Heart left ventricle (tissue), 16 donors: ENCODE results near the gene KIF11. TPM values are rescaled to one million over a fixed set of nuclear protein-coding genes. Genes with fewer than 3 reads are reported as not detected.

Experiments used
- ATAC-seq, 4 donors: fragments of 200-7000 bp; cut with Tn5 transposase; one replicate each; pipeline ENCODE4 v1.9.1; 2020 to 2022; ENCODE audit warnings: moderate library complexity in 4 of 4, mild to moderate bottlenecking in 3 of 4, moderate number of reproducible peaks in 1 of 4
- DNase-seq, 5 donors: peaks; one replicate each; pipeline ENCODE4 v3.0.0-alpha.2; 2020
- H3K27ac ChIP-seq, 12 donors: fragments of 200-600 bp; sonication (generic) in 4 of 12; one replicate each; pipeline versions ENCODE4 v1.5.0 to v1.8.0; 2016 to 2022; ENCODE audit warnings: mild to moderate bottlenecking in 2 of 12
- H3K27me3 ChIP-seq, 9 donors: fragments of 200-600 bp; sonication (generic) in 2 of 9; one replicate each; pipeline versions ENCODE4 v1.5.1 to v1.8.0; 2016 to 2022; ENCODE audit warnings: mild to moderate bottlenecking in 3 of 9
- H3K36me3 ChIP-seq, 9 donors: fragments of 200-600 bp; sonication (generic) in 2 of 9; one replicate each; pipeline versions ENCODE4 v1.5.0 to v1.8.0; 2018 to 2022; ENCODE audit warnings: mild to moderate bottlenecking in 2 of 9
- H3K4me1 ChIP-seq, 12 donors: fragments of 200-600 bp; sonication (generic) in 4 of 12; one replicate each; pipeline versions ENCODE4 v1.5.0 to v1.8.0; 2016 to 2022; ENCODE audit warnings: mild to moderate bottlenecking in 3 of 12
- H3K4me3 ChIP-seq, 12 donors: fragments of 200-600 bp; sonication (generic) in 4 of 12; one replicate each; pipeline versions ENCODE4 v1.5.0 to v1.8.0; 2017 to 2022; ENCODE audit warnings: mild to moderate bottlenecking in 9 of 12, moderate library complexity in 4 of 12
- H3K9me3 ChIP-seq, 12 donors: fragments of 200-600 bp; sonication (generic) in 4 of 12; one replicate each; pipeline versions ENCODE4 v1.5.0 to v1.8.0; 2016 to 2022; ENCODE audit warnings: mild to moderate bottlenecking in 1 of 12
- POLR2A ChIP-seq, 2 donors: fragments of 450-650 bp; IDR thresholded peaks; one replicate each; pipeline ENCODE4 v1.6.1; 2017; ENCODE audit warnings: antibody characterized with exemption in 2 of 2, mild to moderate bottlenecking in 2 of 2, moderate library complexity in 2 of 2
- WGBS, 4 donors: extraction: QIAGEN DNeasy Blood & Tissue Kit in 2 of 4; methylation state at CpG; one replicate each; pipeline versions ENCODE4 v1.1.5 to v1.1.7; 2013 to 2018; 5-methylcytosine and 5-hydroxymethylcytosine counted together
- intact Hi-C, 10 donors: fragments of 100-400 bp; cut with DNase I; formaldehyde crosslinking; loops; one replicate each; pipeline versions ENCODE4 v1.11.1 to v1.14.2; 2022
- long read RNA-seq, 3 donors: library from polyadenylated mRNA; unstranded; transcript quantifications; one replicate each; pipeline ENCODE4 v2.0.0, GENCODE V29; 2020 to 2021
- polyA plus RNA-seq, 2 donors: library from polyadenylated mRNA; stranded (reverse); fragments of 200-250 nt; gene quantifications; one replicate each; pipeline ENCODE4 v1.2.3, GENCODE V29; 2013
- total RNA-seq, 9 donors: library from RNA; depleted of rRNA in 2 of 9; stranded (reverse); fragments of >200 nt in 2 of 9; fragmentation: NEBNext Ultra II Directional in 3 of 9; extraction: Animal tissue kit (Norgen Biotek cat#: 25700) in 3 of 9; gene quantifications; one replicate each; pipeline versions ENCODE4 v1.1.0 to v1.2.4, GENCODE V29; 2016 to 2023
- TF ChIP-seq, protein P1 (sequence below), 12 donors: fragments of 200-600 bp; sonication (generic) in 4 of 12; IDR thresholded peaks; one replicate each; pipeline versions ENCODE4 v1.5.0 to v1.8.0; 2018 to 2022; ENCODE audit warnings: antibody characterized with exemption in 12 of 12, mild to moderate bottlenecking in 5 of 12
- donor health status: ischemic (EF 13 %, LVEDD 7.1; RV severe dilation, severe dysfunction).
- donor health status: healthy with polysubstance abuse.
- donor health status: DM: no; HTN: yes; CAD: no.
- donor health status: DM: no; HTN: no; CAD: no.
- donor health status: ischemic (EF 25% LVEDD 6.9; RV normal size, moderate dysfunction).
- donor health status: ischemic (EF 25% LVEDD 5.7; RV mildly dilated, moderate dysfunction).
- donor health status: healthy.
- donor health status: DM: yes; HTN: yes; CAD: no.
- donor health status: ischemic (EF 35%, LVEDD 5.7; RV mildly dilated, moderate dysfunction).
- donor health status: nonischemic (EF 11% LVEDD 7.7; RV severe dilation, severe dysfunction).
- donor health status: DM: yes; HTN: yes; CAD: no.
- donor health status: PGD.
- donor health status: ischemic (EF 29% LVEDD 5.4; RV normal size, mild dysfunction).
- donor health status: nonischemic (EF 23%, LVEDD 6.1; RV moderate dilation, normal function).

The KIF11 gene
- 1 to 10 TPM in 3 of 9 donors, under 1 TPM in 6; 0.13 to 7.0 (median 0.76) TPM for total RNA-seq
- under 1 TPM; 0.11 to 0.29 TPM for polyA plus RNA-seq
- long read RNA-seq, donor 1, partial matches to known transcripts: 1 of 1 reads
- long read RNA-seq, donor 1, other reads (novel, unspliced or antisense): 0 of 1 reads
- long read RNA-seq, donor 2: 0 reads
- long read RNA-seq, donor 3: 0 reads

DNA sequence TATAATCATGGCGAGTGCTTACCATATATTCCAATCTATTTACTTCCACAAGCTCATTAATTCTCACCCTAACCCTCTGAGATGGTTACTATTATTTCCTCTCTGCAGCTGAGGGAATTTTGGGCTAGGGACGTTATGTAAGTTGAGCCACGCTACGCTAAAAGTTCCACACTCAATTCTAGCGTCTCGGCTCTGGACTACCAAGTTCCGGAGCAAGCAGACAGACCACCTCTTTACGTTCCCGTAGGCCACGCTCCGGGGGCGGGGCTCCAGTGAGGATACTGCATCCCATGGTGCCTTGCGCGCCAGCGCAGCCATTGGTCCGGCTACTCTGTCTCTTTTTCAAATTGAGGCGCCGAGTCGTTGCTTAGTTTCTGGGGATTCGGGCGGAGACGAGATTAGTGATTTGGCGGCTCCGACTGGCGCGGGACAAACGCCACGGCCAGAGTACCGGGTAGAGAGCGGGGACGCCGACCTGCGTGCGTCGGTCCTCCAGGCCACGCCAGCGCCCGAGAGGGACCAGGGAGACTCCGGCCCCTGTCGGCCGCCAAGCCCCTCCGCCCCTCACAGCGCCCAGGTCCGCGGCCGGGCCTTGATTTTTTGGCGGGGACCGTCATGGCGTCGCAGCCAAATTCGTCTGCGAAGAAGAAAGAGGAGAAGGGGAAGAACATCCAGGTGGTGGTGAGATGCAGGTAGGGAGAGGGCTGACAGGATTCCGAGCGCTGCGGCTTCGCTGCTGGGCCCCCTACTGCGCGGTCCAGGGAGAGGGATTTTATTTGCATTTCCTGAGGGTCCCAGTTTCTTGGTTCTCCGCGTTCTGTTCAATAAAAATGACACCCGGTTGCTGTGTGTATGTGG lies at the start of gene KIF11:
Gene KIF11 (plus strand): TSS at position 370 of the 858 bp plus-strand sequence. CDS start 246 bp downstream, at position 616.
- intact Hi-C loops: loop anchor here in 4 of 10 donors (5.0 to 10.0 kb wide), 5 partner anchors 99 to 292 kb away; partner anchors contain the start of gene EXOC6 (in 3 of the 4)

DNA sequence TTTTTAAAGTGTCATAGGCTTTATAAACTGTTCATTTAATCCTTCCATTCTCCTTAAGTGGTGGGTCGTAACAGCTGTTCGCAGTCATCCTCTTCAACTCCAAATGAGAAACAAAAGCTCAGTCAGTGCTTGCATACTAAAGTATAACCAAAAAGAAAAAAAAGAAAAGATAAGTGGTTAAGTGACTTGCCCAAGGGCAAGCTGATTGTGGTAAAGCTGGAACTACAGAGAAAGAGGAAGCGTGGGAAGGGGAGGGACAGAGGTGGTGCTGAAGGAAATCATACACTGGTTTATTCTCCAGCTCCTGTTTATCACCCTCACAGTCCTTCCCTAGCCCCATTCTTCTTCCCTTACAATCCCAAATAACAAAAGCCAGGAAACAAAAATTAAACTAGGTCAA lies 48.6 kb upstream of the KIF11 start:
- Histone ChIP-seq H3K27me3 (no peaks in the 10 kb centered on the region), H3K36me3 (peaks cover 0 to 11% (median under 1%) of the 10 kb centered on the region in 9 donors), H3K9me3 (no peaks in the 10 kb centered on the region), H3K4me1 (peaks cover 0 to 17% (median 0%) of the 10 kb centered on the region in 12 donors), H3K27ac (no peak overlapping the region), H3K4me3 (no peak overlapping the region)
- ATAC-seq: peak in 1 of 4 donors; percentile 51
- DNase-seq: no peak
- 72 to 96% (median 84%) methylated on average over 3 of the region's 3 CpGs for WGBS, 4 donors
- intact Hi-C loops: no loop called here
- no peak for TF ChIP-seq POLR2A (IDR thresholded peaks at IDR 0.05)
- TF ChIP-seq, protein P1, sequence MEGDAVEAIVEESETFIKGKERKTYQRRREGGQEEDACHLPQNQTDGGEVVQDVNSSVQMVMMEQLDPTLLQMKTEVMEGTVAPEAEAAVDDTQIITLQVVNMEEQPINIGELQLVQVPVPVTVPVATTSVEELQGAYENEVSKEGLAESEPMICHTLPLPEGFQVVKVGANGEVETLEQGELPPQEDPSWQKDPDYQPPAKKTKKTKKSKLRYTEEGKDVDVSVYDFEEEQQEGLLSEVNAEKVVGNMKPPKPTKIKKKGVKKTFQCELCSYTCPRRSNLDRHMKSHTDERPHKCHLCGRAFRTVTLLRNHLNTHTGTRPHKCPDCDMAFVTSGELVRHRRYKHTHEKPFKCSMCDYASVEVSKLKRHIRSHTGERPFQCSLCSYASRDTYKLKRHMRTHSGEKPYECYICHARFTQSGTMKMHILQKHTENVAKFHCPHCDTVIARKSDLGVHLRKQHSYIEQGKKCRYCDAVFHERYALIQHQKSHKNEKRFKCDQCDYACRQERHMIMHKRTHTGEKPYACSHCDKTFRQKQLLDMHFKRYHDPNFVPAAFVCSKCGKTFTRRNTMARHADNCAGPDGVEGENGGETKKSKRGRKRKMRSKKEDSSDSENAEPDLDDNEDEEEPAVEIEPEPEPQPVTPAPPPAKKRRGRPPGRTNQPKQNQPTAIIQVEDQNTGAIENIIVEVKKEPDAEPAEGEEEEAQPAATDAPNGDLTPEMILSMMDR (IDR thresholded peaks at IDR 0.05): no peak

More for the DNA sequence above, at the start of gene KIF11:
- Histone ChIP-seq H3K9me3 (no peaks in the 10 kb centered on the region), H3K27ac (peak within 1 kb of the TSS; percentile 75 to 97 (median 93)), H3K36me3 (no peaks in the 10 kb centered on the region), H3K4me3 (peak within 1 kb of the TSS; percentile 35 to 94 (median 69)), H3K27me3 (no peaks in the 10 kb centered on the region), H3K4me1 (peaks cover 0 to 29% (median 12%) of the 10 kb centered on the region in 12 donors)
- whole genome bisulfite sequencing, 4 donors: 0 to 1% (median 0%) methylated on average over 42 to 61 of the region's 61 CpGs
- ATAC-seq (peak; percentile 96 to 97 (median 96)), DNase-seq (peak; percentile 97 to 99 (median 98))
- peak in 1 of 2 donors; percentile 80 for TF ChIP-seq POLR2A (IDR thresholded peaks at IDR 0.05)
- TF ChIP-seq, protein P1 (IDR thresholded peaks at IDR 0.05): peak in 1 of 12 donors; percentile 11

DNA sequence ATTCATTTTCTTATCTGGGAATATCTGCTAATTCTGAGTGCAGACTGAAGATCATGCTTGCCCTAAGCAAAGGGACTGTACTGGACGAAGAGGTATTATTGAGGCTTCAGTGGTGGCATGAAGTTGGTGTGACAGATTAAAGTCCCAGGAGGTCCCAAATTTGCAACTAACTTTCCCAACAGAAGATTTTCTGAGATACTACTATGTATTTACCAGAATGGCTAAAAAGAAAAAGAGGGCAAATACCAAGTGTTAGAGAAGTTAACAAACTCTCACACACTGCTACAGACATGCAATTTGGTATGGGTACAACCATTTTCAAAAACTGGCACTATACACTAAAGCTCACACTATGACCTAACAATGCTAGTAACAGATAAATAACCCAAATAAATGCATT lies 47.4 kb upstream of the KIF11 start:
- DNase-seq: no peak
- TF ChIP-seq, protein P1 (IDR thresholded peaks at IDR 0.05): no peak
- TF ChIP-seq POLR2A (IDR thresholded peaks at IDR 0.05): no peak
- Histone ChIP-seq H3K4me1 (peaks cover 0 to 17% (median 0%) of the 10 kb centered on the region in 12 donors), H3K4me3 (no peak overlapping the region), H3K27me3 (no peaks in the 10 kb centered on the region), H3K36me3 (peaks cover 0 to 15% (median 5%) of the 10 kb centered on the region in 9 donors), H3K9me3 (no peaks in the 10 kb centered on the region), H3K27ac (no peak overlapping the region)
- 92 to 96% (median 95%) methylated on average over 1 of the region's 1 CpG for WGBS, 4 donors
- ATAC-seq: no peak
- intact Hi-C loops: no loop called here

DNA sequence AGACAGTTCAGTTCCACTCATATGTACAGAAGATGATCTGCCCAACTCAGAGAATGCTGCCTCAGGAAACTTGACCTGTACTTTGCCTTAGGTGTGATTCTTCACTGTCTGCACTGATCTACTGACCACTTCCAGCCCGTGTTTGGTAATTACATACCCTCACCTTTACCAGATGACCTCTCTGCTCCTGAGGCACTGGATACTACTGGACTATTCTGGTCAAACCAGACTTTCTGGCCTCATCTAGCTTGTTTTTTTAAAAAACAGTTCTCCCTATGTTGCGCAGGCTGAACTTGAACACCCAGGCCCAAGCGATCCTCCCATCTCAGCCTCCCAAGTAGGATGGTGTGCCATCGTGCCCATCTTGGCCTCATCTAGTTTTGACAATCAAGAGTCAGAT lies 45.3 kb upstream of the KIF11 start:
- Histone ChIP-seq H3K4me1 (peaks cover 0 to 12% (median 0%) of the 10 kb centered on the region in 12 donors), H3K36me3 (peaks cover 0 to 17% (median 7%) of the 10 kb centered on the region in 9 donors), H3K27me3 (no peaks in the 10 kb centered on the region), H3K4me3 (no peak overlapping the region), H3K27ac (no peak overlapping the region), H3K9me3 (no peaks in the 10 kb centered on the region)
- DNase-seq (no peak), ATAC-seq (no peak)
- TF ChIP-seq, protein P1 (IDR thresholded peaks at IDR 0.05): no peak
- TF ChIP-seq POLR2A (IDR thresholded peaks at IDR 0.05): no peak
- intact Hi-C loops: no loop called here
- 87 to 96% (median 94%) methylated on average over 4 of the region's 4 CpGs for WGBS, 4 donors
